WTC11 (cell line): Measurements from ENCODE around the gene LDHB. TPM values are rescaled to one million over a fixed set of nuclear protein-coding genes. Genes with fewer than 3 reads are reported as not detected.
A peak's percentile ranks its signal among the peaks of the same experiment; 100 is the strongest.

Experiments
- ATF1 ChIP-seq: sonication (generic); formaldehyde crosslinking; IDR thresholded peaks from 2 replicates; pipeline ENCODE4 v1.8.1; 2023; ENCODE audit warnings: mild to moderate bottlenecking, moderate library complexity, missing genetic modification reagents
- CREM ChIP-seq: sonication (generic); formaldehyde crosslinking; IDR thresholded peaks from 2 replicates; pipeline ENCODE4 v1.8.1; 2022; ENCODE audit warnings: mild to moderate bottlenecking, missing genetic modification reagents, moderate library complexity
- E2F4 ChIP-seq: sonication (generic); formaldehyde crosslinking; IDR thresholded peaks from 2 replicates; pipeline ENCODE4 v1.8.1; 2022; ENCODE audit warnings: low read depth, mild to moderate bottlenecking, moderate library complexity, missing genetic modification reagents, borderline replicate concordance
- FOXP1 ChIP-seq: sonication (generic); formaldehyde crosslinking; IDR thresholded peaks from 2 replicates; pipeline ENCODE4 v1.8.0; 2022; ENCODE audit warnings: missing genetic modification reagents, mild to moderate bottlenecking, moderate library complexity, borderline replicate concordance
- JUN ChIP-seq: sonication (generic); formaldehyde crosslinking; IDR thresholded peaks from 2 replicates; pipeline ENCODE4 v1.8.0; 2023; ENCODE audit warnings: mild to moderate bottlenecking, missing genetic modification reagents
- KAT7 ChIP-seq: sonication (generic); formaldehyde crosslinking; IDR thresholded peaks from 2 replicates; pipeline ENCODE4 v1.8.1; 2023; ENCODE audit warnings: missing genetic modification reagents, mild to moderate bottlenecking, borderline replicate concordance
- NR2C2 ChIP-seq: sonication (generic); formaldehyde crosslinking; IDR thresholded peaks from 2 replicates; pipeline ENCODE4 v1.8.0; 2022; ENCODE audit warnings: mild to moderate bottlenecking, missing genetic modification reagents
- PRRX2 ChIP-seq: fragments of 250-450 bp; sonication (Bioruptor Pico); IDR thresholded peaks from 2 replicates; pipeline ENCODE4 v1.8.0; 2021; ENCODE audit warnings: mild to moderate bottlenecking
- STAT6 ChIP-seq: sonication (generic); formaldehyde crosslinking; conservative IDR thresholded peaks from 2 replicates; pipeline ENCODE4 v1.8.1; 2023; ENCODE audit warnings: mild to moderate bottlenecking, low read depth, missing genetic modification reagents, moderate library complexity
- TEAD1 ChIP-seq: sonication (generic); formaldehyde crosslinking; IDR thresholded peaks from 2 replicates; pipeline ENCODE4 v1.8.0; 2022; ENCODE audit warnings: mild to moderate bottlenecking, missing genetic modification reagents
- ZNF263 ChIP-seq: sonication (generic); formaldehyde crosslinking; IDR thresholded peaks from 2 replicates; pipeline ENCODE4 v1.8.1; 2022; ENCODE audit warnings: low read depth, mild to moderate bottlenecking, moderate library complexity, missing genetic modification reagents
- ZNF317 ChIP-seq: sonication (generic); formaldehyde crosslinking; IDR thresholded peaks from 2 replicates; pipeline ENCODE4 v1.8.1; 2023; ENCODE audit warnings: low read depth, mild to moderate bottlenecking, moderate library complexity, missing genetic modification reagents, borderline replicate concordance
- ZNF396 ChIP-seq: fragments of 250-450 bp; sonication (Bioruptor Pico); IDR thresholded peaks from 2 replicates; pipeline ENCODE4 v1.8.0; 2021; ENCODE audit warnings: mild to moderate bottlenecking, moderate library complexity, borderline replicate concordance
- ZNF532 ChIP-seq: fragments of 250-450 bp; sonication (Bioruptor Pico); IDR thresholded peaks from 2 replicates; pipeline ENCODE4 v1.9.0; 2021; ENCODE audit warnings: mild to moderate bottlenecking, borderline replicate concordance
- ZNF671 ChIP-seq: fragments of 250-450 bp; sonication (Bioruptor Pico); IDR thresholded peaks from 2 replicates; pipeline ENCODE4 v1.8.0; 2021; ENCODE audit warnings: mild to moderate bottlenecking
- total RNA-seq: library from RNA; stranded (reverse); gene quantifications from 3 replicates; pipeline ENCODE4 v1.2.3, GENCODE V29; 2021
- TF ChIP-seq, protein P1 (sequence below): sonication (generic); formaldehyde crosslinking; IDR thresholded peaks from 2 replicates; pipeline ENCODE4 v1.8.1; 2022; ENCODE audit warnings: low read depth, missing genetic modification reagents, borderline replicate concordance
- TF ChIP-seq, protein P2 (sequence below): sonication (generic); formaldehyde crosslinking; IDR thresholded peaks from 2 replicates; pipeline ENCODE4 v1.8.0; 2023; ENCODE audit warnings: mild to moderate bottlenecking, missing genetic modification reagents
- TF ChIP-seq, protein P3 (sequence below): fragments of 200-600 bp; IDR thresholded peaks from 2 replicates; pipeline ENCODE4 v1.8.0; 2022; ENCODE audit warnings: antibody characterized with exemption
- TF ChIP-seq, protein P4 (sequence below): sonication (generic); formaldehyde crosslinking; IDR thresholded peaks from 2 replicates; pipeline ENCODE4 v1.8.1; 2022; ENCODE audit warnings: mild to moderate bottlenecking, missing genetic modification reagents, moderate library complexity, borderline replicate concordance
- TF ChIP-seq, protein P5 (sequence below): sonication (generic); formaldehyde crosslinking; IDR thresholded peaks from 2 replicates; pipeline ENCODE4 v1.8.1; 2023; ENCODE audit warnings: mild to moderate bottlenecking, missing genetic modification reagents

Gene LDHB
- total RNA-seq, 1 experiment from 2014 or later, result 1,504 TPM

DNA sequence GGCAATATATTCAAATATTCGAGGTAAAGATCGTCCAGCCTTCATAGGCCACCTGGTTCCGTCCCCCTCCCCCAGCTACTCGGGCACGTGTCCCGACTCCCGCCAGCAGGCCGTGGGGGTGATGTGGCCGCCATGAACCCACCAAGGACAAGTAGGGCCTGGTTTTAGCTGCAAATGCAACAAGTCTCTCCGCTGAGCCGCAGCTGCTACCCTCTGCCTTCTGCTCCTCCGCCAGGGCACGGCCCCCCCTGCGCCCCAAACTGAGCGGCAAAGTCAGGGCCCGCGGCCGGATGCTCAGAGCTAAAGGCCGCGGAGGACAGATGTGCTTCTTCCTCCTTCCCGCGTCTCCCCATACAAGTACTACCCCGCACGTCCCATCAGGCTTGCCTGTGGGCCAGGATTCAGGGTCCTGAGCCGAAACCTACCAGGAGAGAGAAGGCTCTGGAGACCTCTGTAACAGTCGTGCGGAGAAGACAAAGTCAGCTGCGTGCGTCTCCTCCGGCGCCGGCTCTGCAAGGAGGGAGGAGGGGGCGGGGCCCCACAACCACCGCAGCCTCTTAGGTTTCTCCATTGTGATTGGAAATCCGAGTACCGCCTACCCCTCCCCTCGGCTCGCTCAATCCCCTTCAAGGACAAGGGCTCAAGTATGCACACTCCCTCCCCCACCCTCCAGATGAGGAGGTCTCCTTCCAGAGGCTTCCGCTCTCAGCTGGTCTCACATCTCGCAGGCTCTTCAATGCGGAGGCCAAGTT, at the start of gene LDHB (continued):
- TF ChIP-seq, protein P1, sequence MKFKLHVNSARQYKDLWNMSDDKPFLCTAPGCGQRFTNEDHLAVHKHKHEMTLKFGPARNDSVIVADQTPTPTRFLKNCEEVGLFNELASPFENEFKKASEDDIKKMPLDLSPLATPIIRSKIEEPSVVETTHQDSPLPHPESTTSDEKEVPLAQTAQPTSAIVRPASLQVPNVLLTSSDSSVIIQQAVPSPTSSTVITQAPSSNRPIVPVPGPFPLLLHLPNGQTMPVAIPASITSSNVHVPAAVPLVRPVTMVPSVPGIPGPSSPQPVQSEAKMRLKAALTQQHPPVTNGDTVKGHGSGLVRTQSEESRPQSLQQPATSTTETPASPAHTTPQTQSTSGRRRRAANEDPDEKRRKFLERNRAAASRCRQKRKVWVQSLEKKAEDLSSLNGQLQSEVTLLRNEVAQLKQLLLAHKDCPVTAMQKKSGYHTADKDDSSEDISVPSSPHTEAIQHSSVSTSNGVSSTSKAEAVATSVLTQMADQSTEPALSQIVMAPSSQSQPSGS (CRISPR knock-in tag), result no peak
- no peak for TF ChIP-seq PRRX2 (CRISPR knock-in tag)
- no peak; the same call in 1 of the 2 replicates for TF ChIP-seq ZNF671 (CRISPR knock-in tag)
- TF ChIP-seq, protein P2, sequence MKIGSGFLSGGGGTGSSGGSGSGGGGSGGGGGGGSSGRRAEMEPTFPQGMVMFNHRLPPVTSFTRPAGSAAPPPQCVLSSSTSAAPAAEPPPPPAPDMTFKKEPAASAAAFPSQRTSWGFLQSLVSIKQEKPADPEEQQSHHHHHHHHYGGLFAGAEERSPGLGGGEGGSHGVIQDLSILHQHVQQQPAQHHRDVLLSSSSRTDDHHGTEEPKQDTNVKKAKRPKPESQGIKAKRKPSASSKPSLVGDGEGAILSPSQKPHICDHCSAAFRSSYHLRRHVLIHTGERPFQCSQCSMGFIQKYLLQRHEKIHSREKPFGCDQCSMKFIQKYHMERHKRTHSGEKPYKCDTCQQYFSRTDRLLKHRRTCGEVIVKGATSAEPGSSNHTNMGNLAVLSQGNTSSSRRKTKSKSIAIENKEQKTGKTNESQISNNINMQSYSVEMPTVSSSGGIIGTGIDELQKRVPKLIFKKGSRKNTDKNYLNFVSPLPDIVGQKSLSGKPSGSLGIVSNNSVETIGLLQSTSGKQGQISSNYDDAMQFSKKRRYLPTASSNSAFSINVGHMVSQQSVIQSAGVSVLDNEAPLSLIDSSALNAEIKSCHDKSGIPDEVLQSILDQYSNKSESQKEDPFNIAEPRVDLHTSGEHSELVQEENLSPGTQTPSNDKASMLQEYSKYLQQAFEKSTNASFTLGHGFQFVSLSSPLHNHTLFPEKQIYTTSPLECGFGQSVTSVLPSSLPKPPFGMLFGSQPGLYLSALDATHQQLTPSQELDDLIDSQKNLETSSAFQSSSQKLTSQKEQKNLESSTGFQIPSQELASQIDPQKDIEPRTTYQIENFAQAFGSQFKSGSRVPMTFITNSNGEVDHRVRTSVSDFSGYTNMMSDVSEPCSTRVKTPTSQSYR (CRISPR knock-in tag), result peak; percentile 77; the same call in 1 of the 2 replicates
- TF ChIP-seq TEAD1 (CRISPR knock-in tag), result peak; percentile 62; the same call in 1 of the 2 replicates
- TF ChIP-seq, protein P3, sequence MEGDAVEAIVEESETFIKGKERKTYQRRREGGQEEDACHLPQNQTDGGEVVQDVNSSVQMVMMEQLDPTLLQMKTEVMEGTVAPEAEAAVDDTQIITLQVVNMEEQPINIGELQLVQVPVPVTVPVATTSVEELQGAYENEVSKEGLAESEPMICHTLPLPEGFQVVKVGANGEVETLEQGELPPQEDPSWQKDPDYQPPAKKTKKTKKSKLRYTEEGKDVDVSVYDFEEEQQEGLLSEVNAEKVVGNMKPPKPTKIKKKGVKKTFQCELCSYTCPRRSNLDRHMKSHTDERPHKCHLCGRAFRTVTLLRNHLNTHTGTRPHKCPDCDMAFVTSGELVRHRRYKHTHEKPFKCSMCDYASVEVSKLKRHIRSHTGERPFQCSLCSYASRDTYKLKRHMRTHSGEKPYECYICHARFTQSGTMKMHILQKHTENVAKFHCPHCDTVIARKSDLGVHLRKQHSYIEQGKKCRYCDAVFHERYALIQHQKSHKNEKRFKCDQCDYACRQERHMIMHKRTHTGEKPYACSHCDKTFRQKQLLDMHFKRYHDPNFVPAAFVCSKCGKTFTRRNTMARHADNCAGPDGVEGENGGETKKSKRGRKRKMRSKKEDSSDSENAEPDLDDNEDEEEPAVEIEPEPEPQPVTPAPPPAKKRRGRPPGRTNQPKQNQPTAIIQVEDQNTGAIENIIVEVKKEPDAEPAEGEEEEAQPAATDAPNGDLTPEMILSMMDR, result no peak
- TF ChIP-seq ZNF532 (CRISPR knock-in tag), result no peak
- no peak for TF ChIP-seq JUN (CRISPR knock-in tag)
- TF ChIP-seq, protein P4, sequence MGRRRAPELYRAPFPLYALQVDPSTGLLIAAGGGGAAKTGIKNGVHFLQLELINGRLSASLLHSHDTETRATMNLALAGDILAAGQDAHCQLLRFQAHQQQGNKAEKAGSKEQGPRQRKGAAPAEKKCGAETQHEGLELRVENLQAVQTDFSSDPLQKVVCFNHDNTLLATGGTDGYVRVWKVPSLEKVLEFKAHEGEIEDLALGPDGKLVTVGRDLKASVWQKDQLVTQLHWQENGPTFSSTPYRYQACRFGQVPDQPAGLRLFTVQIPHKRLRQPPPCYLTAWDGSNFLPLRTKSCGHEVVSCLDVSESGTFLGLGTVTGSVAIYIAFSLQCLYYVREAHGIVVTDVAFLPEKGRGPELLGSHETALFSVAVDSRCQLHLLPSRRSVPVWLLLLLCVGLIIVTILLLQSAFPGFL (CRISPR knock-in tag), result no peak
- TF ChIP-seq ZNF396 (CRISPR knock-in tag), result no peak
- no peak for TF ChIP-seq E2F4 (CRISPR knock-in tag)
- TF ChIP-seq CREM (CRISPR knock-in tag), result peak; percentile 89
- TF ChIP-seq FOXP1, result peak; percentile 86
- TF ChIP-seq NR2C2, result no peak
- 0 out of 2 replicates have a peak, but pooled peaks have one; percentile 34 for TF ChIP-seq ZNF317 (CRISPR knock-in tag)
- no peak for TF ChIP-seq STAT6 (CRISPR knock-in tag)
- TF ChIP-seq ATF1 (CRISPR knock-in tag), result peak; percentile 80; the same call in 1 of the 2 replicates
- TF ChIP-seq, protein P5, sequence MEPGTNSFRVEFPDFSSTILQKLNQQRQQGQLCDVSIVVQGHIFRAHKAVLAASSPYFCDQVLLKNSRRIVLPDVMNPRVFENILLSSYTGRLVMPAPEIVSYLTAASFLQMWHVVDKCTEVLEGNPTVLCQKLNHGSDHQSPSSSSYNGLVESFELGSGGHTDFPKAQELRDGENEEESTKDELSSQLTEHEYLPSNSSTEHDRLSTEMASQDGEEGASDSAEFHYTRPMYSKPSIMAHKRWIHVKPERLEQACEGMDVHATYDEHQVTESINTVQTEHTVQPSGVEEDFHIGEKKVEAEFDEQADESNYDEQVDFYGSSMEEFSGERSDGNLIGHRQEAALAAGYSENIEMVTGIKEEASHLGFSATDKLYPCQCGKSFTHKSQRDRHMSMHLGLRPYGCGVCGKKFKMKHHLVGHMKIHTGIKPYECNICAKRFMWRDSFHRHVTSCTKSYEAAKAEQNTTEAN (CRISPR knock-in tag), result 0 out of 2 replicates have a peak, but pooled peaks have one; percentile 61
- peak; percentile 87; the same call in 1 of the 2 replicates for TF ChIP-seq KAT7
- 0 out of 2 replicates have a peak, but pooled peaks have one; percentile 27 for TF ChIP-seq ZNF263 (CRISPR knock-in tag)
